Ammon's horn (tissue), 1 donor: ENCODE measurements around the gene PROM2.
"Not testable (repeated sequence)": the region's sequence is repeated elsewhere in the genome, so short reads cannot be mapped to it uniquely, and the experiment has no call there.

Experiments used
- DNase-seq: peaks from one replicate; pipeline ENCODE4 v3.0.0-alpha.2; 2016; ENCODE audit warnings: low spot score

PROM2 gene

GRCh38 chr2:95268211-95269035 lies 5.8 kb upstream of the PROM2 start:
- no peak for DNase-seq

GRCh38 chr2:95269036-95269680 lies 5.1 kb upstream of the PROM2 start:
- DNase-seq: no peak

- DNase-seq: not testable (repeated sequence)
Measured at GRCh38 chr2:95269745-95270144, 4.5 kb upstream of the PROM2 start.

- no peak for DNase-seq
Measured at GRCh38 chr2:95270541-95271081, 3.6 kb upstream of the PROM2 start.

GRCh38 chr2:95271381-95271971 lies 2.8 kb upstream of the PROM2 start:
- DNase-seq: no peak

GRCh38 chr2:95272299-95272751 lies 1.9 kb upstream of the PROM2 start:
- DNase-seq: no peak

GRCh38 chr2:95272781-95273180 lies 1.5 kb upstream of the PROM2 start:
- no peak for DNase-seq

- DNase-seq: no peak
Measured at GRCh38 chr2:95273566-95274290, 521 bp upstream of the PROM2 start.

- DNase-seq: no peak
Measured at GRCh38 chr2:95275151-95275515, 884 bp downstream of the PROM2 start.

GRCh38 chr2:95275601-95276243 lies 1.5 kb downstream of the PROM2 start:
- DNase-seq: no peak

- no peak for DNase-seq
Measured at GRCh38 chr2:95276244-95276887, 2.1 kb downstream of the PROM2 start.

- DNase-seq: no peak
Measured at GRCh38 chr2:95276888-95277245, 2.6 kb downstream of the PROM2 start.

- no peak for DNase-seq
Measured at GRCh38 chr2:95277246-95277906, 3.1 kb downstream of the PROM2 start.

- no peak for DNase-seq
Measured at GRCh38 chr2:95278051-95278471, 3.8 kb downstream of the PROM2 start.

GRCh38 chr2:95278637-95279225 lies 4.5 kb downstream of the PROM2 start:
- DNase-seq: no peak

- no peak for DNase-seq
Measured at GRCh38 chr2:95279435-95280035, 5.3 kb downstream of the PROM2 start.

- DNase-seq: no peak
Measured at GRCh38 chr2:95281071-95281470, 6.8 kb downstream of the PROM2 start.

GRCh38 chr2:95281786-95282185 lies 7.5 kb downstream of the PROM2 start:
- DNase-seq: no peak

- no peak for DNase-seq
Measured at GRCh38 chr2:95282458-95282857, 8.2 kb downstream of the PROM2 start.

GRCh38 chr2:95283562-95283961 lies 9.3 kb downstream of the PROM2 start:
- DNase-seq: no peak
